ENCODE measurements around the gene EDEM3. TPM values are rescaled to one million over a fixed set of nuclear protein-coding genes. Genes with fewer than 3 reads are reported as not detected.
"Not testable (repeated sequence)": the region's sequence is repeated elsewhere in the genome, so short reads cannot be mapped to it uniquely, and the experiment has no call there.

Gene EDEM3
- total RNA-seq, 3 donors from 2014 or later: 32.1 to 66.3 (median 66.0) TPM

DNA sequence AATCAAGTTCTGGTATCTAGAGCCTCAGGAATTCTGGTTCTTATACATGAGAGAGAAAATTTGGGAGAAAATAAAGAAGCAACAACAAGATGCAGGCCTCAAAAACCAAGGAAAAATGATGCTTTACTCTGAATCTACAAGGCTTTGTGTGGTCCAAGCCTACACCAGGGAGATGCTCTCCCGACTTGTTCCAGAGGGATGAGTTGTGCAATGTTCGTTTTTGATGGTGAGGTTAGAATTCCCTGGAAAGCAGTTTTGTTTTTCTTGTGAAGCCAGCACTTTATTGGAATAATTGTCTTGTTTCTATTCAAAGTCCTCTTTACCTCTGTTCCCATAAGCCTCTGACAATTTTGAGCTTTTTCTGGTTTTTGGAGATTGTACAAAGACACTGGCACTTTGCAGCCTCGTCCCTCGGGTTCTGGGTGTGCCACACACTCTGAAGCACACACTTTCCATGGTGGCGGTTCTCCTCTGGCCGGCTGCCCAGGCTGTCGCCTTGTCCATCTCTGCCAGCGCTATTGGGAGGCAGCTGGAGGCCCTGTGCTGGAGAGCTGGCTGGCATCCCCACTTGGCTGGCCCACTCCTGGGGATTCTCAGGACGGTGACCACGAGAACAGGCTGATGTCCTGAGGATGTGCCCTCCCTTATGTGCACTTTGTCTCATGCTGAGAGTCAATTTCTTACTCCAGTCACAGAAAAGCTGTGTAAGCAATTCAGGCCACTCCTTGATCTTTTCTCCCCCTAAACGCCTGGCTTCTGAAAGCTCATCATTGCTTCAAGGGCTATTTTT is 70.2 kb downstream of the EDEM3 start:
- Histone ChIP-seq H3K36me3 (ENCODE audit: low read depth) (no peaks in the 10 kb centered on the region), H3K9me3 (peaks cover 10% of the 10 kb centered on the region), H3K4me3 (no peak overlapping the region), H3K4me1 (ENCODE audit: low read depth) (no peaks in the 10 kb centered on the region)
- ATAC-seq (peak; percentile 34), DNase-seq (peak in 1 of 3 donors; percentile 30)
- TF ChIP-seq CTCF (IDR thresholded peaks at IDR 0.05): no peak
- intact Hi-C loops (cut with DNase I, micrococcal nuclease): no loop called here

DNA sequence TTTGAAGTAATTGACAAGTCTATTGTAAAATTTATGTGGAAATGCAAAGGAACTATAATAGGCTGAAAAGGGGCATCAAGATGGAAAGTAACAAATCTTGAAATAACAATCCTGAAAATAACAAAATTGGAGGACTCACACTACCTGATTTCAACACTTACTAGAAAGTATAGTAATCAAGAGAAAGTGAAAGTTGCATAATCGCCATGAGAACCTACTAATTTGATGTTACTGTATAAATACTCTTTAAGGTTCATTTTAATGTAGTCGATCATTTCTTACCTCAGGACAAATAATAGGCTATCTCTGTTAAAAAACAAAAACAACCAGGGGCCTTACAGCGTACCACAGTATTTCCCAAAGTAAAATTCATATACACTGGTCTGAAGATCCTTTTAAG is 71.7 kb downstream of the EDEM3 start:
- ATAC-seq: no peak
- Histone ChIP-seq H3K36me3 (ENCODE audit: low read depth) (no peaks in the 10 kb centered on the region), H3K9me3 (peaks cover 11% of the 10 kb centered on the region), H3K4me3 (no peak overlapping the region), H3K4me1 (ENCODE audit: low read depth) (no peaks in the 10 kb centered on the region)
- intact Hi-C loops (cut with DNase I, micrococcal nuclease): no loop called here
- TF ChIP-seq CTCF (IDR thresholded peaks at IDR 0.05): no peak
- no peak for DNase-seq

- H3K4me3 ChIP-seq; ATAC-seq; intact Hi-C loops (cut with DNase I, micrococcal nuclease); DNase-seq; H3K4me1 ChIP-seq (ENCODE audit: low read depth); H3K36me3 ChIP-seq (ENCODE audit: low read depth): not testable (repeated sequence)
- peaks cover 11% of the 10 kb centered on the region for H3K9me3 ChIP-seq
These were observed 73.9 kb downstream of the EDEM3 start for GRCh38 chr1:184680611-184681225.

DNA sequence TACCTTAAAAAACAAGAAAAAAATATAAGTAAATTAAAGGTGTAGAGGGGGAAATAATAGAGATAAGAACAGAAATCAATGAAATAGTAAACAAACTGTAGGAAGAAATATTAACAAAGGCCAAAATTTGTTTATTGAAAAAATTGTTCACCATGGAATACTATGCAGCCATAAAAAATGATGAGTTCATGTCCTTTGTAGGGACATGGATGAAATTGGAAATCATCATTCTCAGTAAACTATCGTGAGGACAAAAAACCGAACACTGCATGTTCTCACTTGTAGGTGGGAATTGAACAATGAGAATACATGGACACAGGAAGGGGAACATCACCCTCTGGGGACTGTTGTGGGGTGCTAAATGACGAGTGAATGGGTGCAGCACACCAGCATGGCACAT is 75.2 kb downstream of the EDEM3 start:
- H3K9me3 ChIP-seq: peaks cover 11% of the 10 kb centered on the region
- intact Hi-C loops (cut with DNase I, micrococcal nuclease); DNase-seq; H3K36me3 ChIP-seq (ENCODE audit: low read depth); H3K4me3 ChIP-seq; ATAC-seq; H3K4me1 ChIP-seq (ENCODE audit: low read depth): not testable (repeated sequence)

GRCh38 chr1:184677344-184677743 is 77.3 kb downstream of the EDEM3 start:
- ATAC-seq (no peak), DNase-seq (no peak)

GRCh38 chr1:184673305-184673704 is 81.4 kb downstream of the EDEM3 start:
- intact Hi-C loops (cut with DNase I, micrococcal nuclease): no loop called here
- Histone ChIP-seq H3K9me3 (no peaks in the 10 kb centered on the region), H3K4me3 (no peak overlapping the region), H3K36me3 (ENCODE audit: low read depth) (no peaks in the 10 kb centered on the region), H3K4me1 (ENCODE audit: low read depth) (no peaks in the 10 kb centered on the region)
- no peak for DNase-seq
- no peak for ATAC-seq
- TF ChIP-seq CTCF (IDR thresholded peaks at IDR 0.05): no peak

More at GRCh38 chr1:184677344-184677743, 77.3 kb downstream of the EDEM3 start:
- peaks cover 11% of the 10 kb centered on the region for H3K9me3 ChIP-seq
- no peaks in the 10 kb centered on the region for H3K36me3 ChIP-seq (ENCODE audit: low read depth)
- intact Hi-C loops (cut with DNase I, micrococcal nuclease): no loop called here
- no peak overlapping the region for H3K4me3 ChIP-seq
- TF ChIP-seq CTCF (IDR thresholded peaks at IDR 0.05): no peak
- no peaks in the 10 kb centered on the region for H3K4me1 ChIP-seq (ENCODE audit: low read depth)

Measured in mucosa of descending colon (tissue), 3 donors.